ENCODE data around the gene SYT17. TPM values are rescaled to one million over a fixed set of nuclear protein-coding genes. Genes with fewer than 3 reads are reported as not detected.

The SYT17 gene
- total and polyA plus RNA-seq, 10 of the 15 experiments (the other 5 are each of a cell fraction or from before 2014, with no cell fraction given) = 3.7 to 12.3 (median 5.0) TPM

DNA sequence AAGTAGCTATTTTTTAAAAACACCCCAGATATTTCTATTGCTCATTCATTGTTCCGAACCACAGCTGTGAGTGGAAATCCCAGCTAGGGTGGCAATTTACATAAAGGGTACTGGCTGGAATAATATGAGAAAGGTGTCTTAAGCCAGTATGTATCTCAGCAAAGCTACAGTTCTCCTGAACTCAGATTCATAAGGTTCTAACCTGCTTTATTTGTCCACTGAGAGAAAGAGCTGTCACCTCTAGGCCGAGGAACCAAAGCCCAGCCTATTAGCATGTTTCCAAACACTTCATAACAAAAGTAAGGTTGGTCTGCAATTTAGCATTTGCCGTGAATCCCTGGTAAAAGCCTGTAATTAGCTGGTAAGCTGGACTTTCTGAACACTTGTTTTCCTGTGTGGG is 60.5 kb downstream of the SYT17 start:
- H3K27ac ChIP-seq (ENCODE audit: control insufficient read depth, insufficient read depth) = no peak overlapping the region
- H3K4me2 ChIP-seq (ENCODE audit: control insufficient read depth, insufficient read depth) = no peak overlapping the region
- H3K4me1 ChIP-seq (ENCODE audit: control insufficient read depth, insufficient read depth, low read length) = no peaks in the 10 kb centered on the region
- H2AFZ ChIP-seq (ENCODE audit: control insufficient read depth, low read depth, low read length) = no peak overlapping the region
- no TSS peak for BruUV-seq (replicated peaks)
- in situ Hi-C loops (cut with MboI) = no loop called here
- 48% methylated on average over 3 of the region's 3 CpGs for WGBS (ENCODE audit: insufficient coverage, insufficient replicate concordance, low lambda C conversion rate, missing lambda C conversion rate)
- DNase-seq (ENCODE audit: low read depth, low spot score) (no peak), ATAC-seq (no peak; the same call in 2 of the 3 replicates), FAIRE-seq (no peak)
- SMC1A ChIA-PET (ENCODE audit: uncharacterized antibody, unreplicated experiment) = interaction anchor here (0.6 to 1.7 kb wide), 8 partner anchors 14 to 143 kb away, joined by 3 to 5 read pairs (median 4); no protein-coding TSS in a partner anchor
- RAD21 ChIA-PET (ENCODE audit: unreplicated experiment) = interaction anchor here (0.8 to 1.6 kb wide), 4 partner anchors 18 to 142 kb away, joined by 3 read pairs; no protein-coding TSS in a partner anchor
- intact Hi-C loops (cut with micrococcal nuclease; ENCODE audit: unreplicated experiment) = no loop called here
- no peaks in the 10 kb centered on the region for H4K20me1 ChIP-seq (ENCODE audit: control insufficient read depth, insufficient read depth)
- H3K9ac ChIP-seq (ENCODE audit: control insufficient read depth, insufficient read depth, low read length) = no peak overlapping the region
- POLR2A ChIA-PET = interaction anchor here (0.8 kb wide), 1 partner anchor 21 kb away, joined by 3 read pairs; no protein-coding TSS in a partner anchor
- no peaks in the 10 kb centered on the region; the same call in 2 of the 3 replicates for H3K9me3 ChIP-seq (replicated peaks; ENCODE audit: control insufficient read depth, insufficient read depth, low read length)
- H3K36me3 ChIP-seq (ENCODE audit: control insufficient read depth in 2 of 2, insufficient read depth in 2 of 2, low read length in 1 of 2) = no peaks in the 10 kb centered on the region; a peak in 1 of 4 replicates
- no peaks in the 10 kb centered on the region for H3K27me3 ChIP-seq (replicated peaks in 1 of 2; ENCODE audit: control insufficient read depth in 2 of 2, insufficient read depth in 2 of 2, low read length in 1 of 2)
- H3K79me2 ChIP-seq (ENCODE audit: control insufficient read depth, insufficient read depth, low read length) = no peaks in the 10 kb centered on the region
- no peak overlapping the region for H3K4me3 ChIP-seq
- CTCF ChIA-PET = interaction anchor here (1.1 to 1.8 kb wide), 8 partner anchors 14 to 56 kb away, joined by 3 to 8 read pairs (median 3); no protein-coding TSS in a partner anchor
- TF ChIP-seq TCF7 (IDR thresholded peaks at IDR 0.05; ENCODE audit: borderline replicate concordance) (no peak), SMAD1 (IDR thresholded peaks at IDR 0.05; ENCODE audit: low read depth, partially characterized antibody) (no peak), NR2C2 (IDR thresholded peaks at IDR 0.05; ENCODE audit: borderline replicate concordance, control insufficient read depth, insufficient read length, low read depth) (no peak), NBN (IDR thresholded peaks at IDR 0.05) (no peak), MEF2A (IDR thresholded peaks at IDR 0.05; ENCODE audit: insufficient read depth, low read depth, low read length) (no peak)

- ChIA-PET RAD21 (ENCODE audit: unreplicated experiment) (no interaction called here), CTCF (no interaction called here), SMC1A (ENCODE audit: uncharacterized antibody, unreplicated experiment) (interaction anchor here (0.6 kb wide), 1 partner anchor 172 kb away, joined by 3 read pairs; no protein-coding TSS in a partner anchor), POLR2A (no interaction called here)
- WGBS (ENCODE audit: insufficient coverage, insufficient replicate concordance, low lambda C conversion rate, missing lambda C conversion rate) = 92% methylated on average over 3 of the region's 3 CpGs
- FAIRE-seq (no peak), DNase-seq (ENCODE audit: low read depth, low spot score) (no peak), ATAC-seq (no peak)
- Histone ChIP-seq H3K36me3 (ENCODE audit: control insufficient read depth in 2 of 2, insufficient read depth in 2 of 2, low read length in 1 of 2) (no peaks in the 10 kb centered on the region), H3K4me1 (ENCODE audit: control insufficient read depth, insufficient read depth, low read length) (no peaks in the 10 kb centered on the region), H3K4me2 (ENCODE audit: control insufficient read depth, insufficient read depth) (no peak overlapping the region), H4K20me1 (ENCODE audit: control insufficient read depth, insufficient read depth) (no peaks in the 10 kb centered on the region), H3K9ac (ENCODE audit: control insufficient read depth, insufficient read depth, low read length) (no peak overlapping the region), H3K79me2 (ENCODE audit: control insufficient read depth, insufficient read depth, low read length) (no peaks in the 10 kb centered on the region), H3K9me3 (replicated peaks; ENCODE audit: control insufficient read depth, insufficient read depth, low read length) (no peaks in the 10 kb centered on the region; the same call in 2 of the 3 replicates), H3K27ac (ENCODE audit: control insufficient read depth, insufficient read depth) (no peak overlapping the region), H3K27me3 (replicated peaks in 1 of 2; ENCODE audit: control insufficient read depth in 2 of 2, insufficient read depth in 2 of 2, low read length in 1 of 2) (no peaks in the 10 kb centered on the region), H2AFZ (ENCODE audit: control insufficient read depth, low read depth, low read length) (no peak overlapping the region), H3K4me3 (no peak overlapping the region)
- BruUV-seq (replicated peaks) = no TSS peak
- in situ Hi-C loops (cut with MboI) = no loop called here
- intact Hi-C loops (cut with micrococcal nuclease; ENCODE audit: unreplicated experiment) = no loop called here
- TF ChIP-seq CHD4 (IDR thresholded peaks at IDR 0.05) (no peak), ELK1 (IDR thresholded peaks at IDR 0.05; ENCODE audit: low read depth, low read length) (no peak), RAD21 (IDR thresholded peaks at IDR 0.05; ENCODE audit: insufficient read depth, low read depth, low read length) (no peak), USF1 (IDR thresholded peaks at IDR 0.05; ENCODE audit: borderline replicate concordance, extremely low read length, insufficient read depth, low read depth, low read length) (no peak), CHD1 (IDR thresholded peaks at IDR 0.05; ENCODE audit: low read depth, low read length) (no peak), RUNX3 (IDR thresholded peaks at IDR 0.05; ENCODE audit: low read length) (no peak), ZNF274 (IDR thresholded peaks at IDR 0.05; ENCODE audit: insufficient read depth, insufficient read length) (no peak), POU2F2 (IDR thresholded peaks at IDR 0.05; ENCODE audit: borderline replicate concordance, low read depth, low read length) (no peak), TCF12 (IDR thresholded peaks at IDR 0.05; ENCODE audit: low read depth, low read length) (no peak), MXI1 (IDR thresholded peaks at IDR 0.05; ENCODE audit: low read depth, low read length) (no peak)
Observed at GRCh38 chr16:19230575-19230974, 62.5 kb downstream of the SYT17 start.

Data from GM12878 (cell line).